K562 (cell line): ENCODE measurements around the gene NEDD8. TPM values are rescaled to one million over a fixed set of nuclear protein-coding genes. Genes with fewer than 3 reads are reported as not detected.

Experiments used
- ARID4B ChIP-seq: sonication (generic); formaldehyde crosslinking; IDR thresholded peaks from 2 replicates; pipeline ENCODE4 v1.8.0; 2022; ENCODE audit warnings: mild to moderate bottlenecking, missing genetic modification reagents
- CXXC5 ChIP-seq: fragments of 250-450 bp; sonication (Bioruptor Pico); IDR thresholded peaks from 2 replicates; pipeline ENCODE4 v1.8.0; 2022; ENCODE audit warnings: inconsistent platforms, mild to moderate bottlenecking, moderate library complexity
- HMG20A ChIP-seq: fragments of 450-650 bp; formaldehyde crosslinking; conservative IDR thresholded peaks from 2 replicates; pipeline ENCODE4 v1.4.0; 2020; ENCODE audit warnings: mild to moderate bottlenecking, mixed read lengths
- HMG20B ChIP-seq: fragments of 250-450 bp; sonication (Bioruptor Pico); IDR thresholded peaks from 2 replicates; pipeline ENCODE4 v1.5.0; 2021; ENCODE audit warnings: mild to moderate bottlenecking
- IRF1 ChIP-seq: sonication (generic); formaldehyde crosslinking; IDR thresholded peaks from 2 replicates; pipeline ENCODE4 v1.8.0; 2022; ENCODE audit warnings: missing genetic modification reagents, mild to moderate bottlenecking, borderline replicate concordance
- JUNB ChIP-seq: fragments of 450-650 bp; formaldehyde crosslinking; conservative IDR thresholded peaks from 2 replicates; pipeline ENCODE4 v1.4.0; 2020; ENCODE audit warnings: mild to moderate bottlenecking
- NFRKB ChIP-seq: fragments of 450-650 bp; IDR thresholded peaks from 2 replicates; pipeline ENCODE4 v1.6.1; 2016; ENCODE audit warnings: low read depth
- NRF1 ChIP-seq, 2 experiments: fragments of 450-650 bp; IDR thresholded peaks in 1 of 2; conservative IDR thresholded peaks in 1 of 2; 2 replicates each; pipeline ENCODE4 v1.6.1; 2014; ENCODE audit warnings: mild to moderate bottlenecking in 2 of 2
- RFX1 ChIP-seq: fragments of 450-650 bp; IDR thresholded peaks from 2 replicates; pipeline ENCODE4 v1.6.1; 2016; ENCODE audit warnings: mild to moderate bottlenecking, moderate library complexity
- SNAPC5 ChIP-seq: fragments of 250-450 bp; sonication (Bioruptor Pico); IDR thresholded peaks from 2 replicates; pipeline ENCODE4 v1.8.0; 2021; ENCODE audit warnings: moderate library complexity, mild to moderate bottlenecking, inconsistent platforms
- ZNF146 ChIP-seq: IDR thresholded peaks from one replicate; pipeline ENCODE4 v1.6.1; 2018; ENCODE audit warnings: missing compliant biosample characterization; ENCODE audit not compliant: unreplicated experiment
- ZNF232 ChIP-seq: sonication (generic); formaldehyde crosslinking; IDR thresholded peaks from 2 replicates; pipeline ENCODE4 v1.8.0; 2022; ENCODE audit warnings: mild to moderate bottlenecking, missing genetic modification reagents
- ZNF24 ChIP-seq: fragments of 450-650 bp; IDR thresholded peaks from 2 replicates; pipeline ENCODE4 v1.6.1; 2016
- ZNF444 ChIP-seq: fragments of 250-450 bp; sonication (Bioruptor Pico); IDR thresholded peaks from 2 replicates; pipeline ENCODE4 v1.4.0; 2020; ENCODE audit warnings: mild to moderate bottlenecking, moderate library complexity
- polyA plus RNA-seq, 8 experiments: library from polyadenylated mRNA; depleted of rRNA in 4 of 8; stranded (reverse) in 5 of 8; unstranded in 3 of 8; fragments of >200 nt; fragmentation: Nextera tagmentation in 2 of 8; fragmentation: Illumina TruSeq in 1 of 8; extraction: Ambion mirVana in 2 of 8; extraction: Trizol in 1 of 8; gene quantifications; 2 replicates each; pipeline versions ENCODE4 v1.2.1 to v1.2.3, GENCODE V29; 2011 to 2014; ENCODE audit warnings: inconsistent platforms in 1 of 8, missing spikeins in 1 of 8
- total RNA-seq, 7 experiments: library from RNA; depleted of rRNA in 6 of 7; stranded (reverse); fragments of >200 nt in 6 of 7; fragmentation: Illumina TruSeq in 2 of 7; extraction: Trizol in 2 of 7; gene quantifications; 2 replicates each; pipeline versions ENCODE4 v1.2.1 to v1.2.3, GENCODE V29; 2011 to 2021; ENCODE audit warnings: low replicate concordance in 1 of 7
- TF ChIP-seq, protein P1 (sequence below), 2 experiments: fragments of 450-650 bp; IDR thresholded peaks; 2 replicates each; pipeline ENCODE4 v1.6.1; 2016; ENCODE audit warnings: mild to moderate bottlenecking in 2 of 2, borderline replicate concordance in 1 of 2, low read depth in 1 of 2, moderate library complexity in 1 of 2

The NEDD8 gene
- total and polyA plus RNA-seq, 9 of the 15 experiments (the other 6 are each of a cell fraction or from before 2014, with no cell fraction given), result 142 to 691 (median 260) TPM

GRCh38 chr14:24271134-24271833, 39.1 kb upstream of the NEDD8 start, which contains the start of gene RABGGTA (continued):
- no peak for TF ChIP-seq HMG20A
- TF ChIP-seq ARID4B (CRISPR knock-in tag), result peak; percentile 20; the same call in 1 of the 2 replicates
- TF ChIP-seq CXXC5, result peak; percentile 97
- no peak for TF ChIP-seq IRF1
- 0 out of 2 replicates have a peak, but pooled peaks have one; percentile 20 for TF ChIP-seq ZNF24
- TF ChIP-seq, protein P1, sequence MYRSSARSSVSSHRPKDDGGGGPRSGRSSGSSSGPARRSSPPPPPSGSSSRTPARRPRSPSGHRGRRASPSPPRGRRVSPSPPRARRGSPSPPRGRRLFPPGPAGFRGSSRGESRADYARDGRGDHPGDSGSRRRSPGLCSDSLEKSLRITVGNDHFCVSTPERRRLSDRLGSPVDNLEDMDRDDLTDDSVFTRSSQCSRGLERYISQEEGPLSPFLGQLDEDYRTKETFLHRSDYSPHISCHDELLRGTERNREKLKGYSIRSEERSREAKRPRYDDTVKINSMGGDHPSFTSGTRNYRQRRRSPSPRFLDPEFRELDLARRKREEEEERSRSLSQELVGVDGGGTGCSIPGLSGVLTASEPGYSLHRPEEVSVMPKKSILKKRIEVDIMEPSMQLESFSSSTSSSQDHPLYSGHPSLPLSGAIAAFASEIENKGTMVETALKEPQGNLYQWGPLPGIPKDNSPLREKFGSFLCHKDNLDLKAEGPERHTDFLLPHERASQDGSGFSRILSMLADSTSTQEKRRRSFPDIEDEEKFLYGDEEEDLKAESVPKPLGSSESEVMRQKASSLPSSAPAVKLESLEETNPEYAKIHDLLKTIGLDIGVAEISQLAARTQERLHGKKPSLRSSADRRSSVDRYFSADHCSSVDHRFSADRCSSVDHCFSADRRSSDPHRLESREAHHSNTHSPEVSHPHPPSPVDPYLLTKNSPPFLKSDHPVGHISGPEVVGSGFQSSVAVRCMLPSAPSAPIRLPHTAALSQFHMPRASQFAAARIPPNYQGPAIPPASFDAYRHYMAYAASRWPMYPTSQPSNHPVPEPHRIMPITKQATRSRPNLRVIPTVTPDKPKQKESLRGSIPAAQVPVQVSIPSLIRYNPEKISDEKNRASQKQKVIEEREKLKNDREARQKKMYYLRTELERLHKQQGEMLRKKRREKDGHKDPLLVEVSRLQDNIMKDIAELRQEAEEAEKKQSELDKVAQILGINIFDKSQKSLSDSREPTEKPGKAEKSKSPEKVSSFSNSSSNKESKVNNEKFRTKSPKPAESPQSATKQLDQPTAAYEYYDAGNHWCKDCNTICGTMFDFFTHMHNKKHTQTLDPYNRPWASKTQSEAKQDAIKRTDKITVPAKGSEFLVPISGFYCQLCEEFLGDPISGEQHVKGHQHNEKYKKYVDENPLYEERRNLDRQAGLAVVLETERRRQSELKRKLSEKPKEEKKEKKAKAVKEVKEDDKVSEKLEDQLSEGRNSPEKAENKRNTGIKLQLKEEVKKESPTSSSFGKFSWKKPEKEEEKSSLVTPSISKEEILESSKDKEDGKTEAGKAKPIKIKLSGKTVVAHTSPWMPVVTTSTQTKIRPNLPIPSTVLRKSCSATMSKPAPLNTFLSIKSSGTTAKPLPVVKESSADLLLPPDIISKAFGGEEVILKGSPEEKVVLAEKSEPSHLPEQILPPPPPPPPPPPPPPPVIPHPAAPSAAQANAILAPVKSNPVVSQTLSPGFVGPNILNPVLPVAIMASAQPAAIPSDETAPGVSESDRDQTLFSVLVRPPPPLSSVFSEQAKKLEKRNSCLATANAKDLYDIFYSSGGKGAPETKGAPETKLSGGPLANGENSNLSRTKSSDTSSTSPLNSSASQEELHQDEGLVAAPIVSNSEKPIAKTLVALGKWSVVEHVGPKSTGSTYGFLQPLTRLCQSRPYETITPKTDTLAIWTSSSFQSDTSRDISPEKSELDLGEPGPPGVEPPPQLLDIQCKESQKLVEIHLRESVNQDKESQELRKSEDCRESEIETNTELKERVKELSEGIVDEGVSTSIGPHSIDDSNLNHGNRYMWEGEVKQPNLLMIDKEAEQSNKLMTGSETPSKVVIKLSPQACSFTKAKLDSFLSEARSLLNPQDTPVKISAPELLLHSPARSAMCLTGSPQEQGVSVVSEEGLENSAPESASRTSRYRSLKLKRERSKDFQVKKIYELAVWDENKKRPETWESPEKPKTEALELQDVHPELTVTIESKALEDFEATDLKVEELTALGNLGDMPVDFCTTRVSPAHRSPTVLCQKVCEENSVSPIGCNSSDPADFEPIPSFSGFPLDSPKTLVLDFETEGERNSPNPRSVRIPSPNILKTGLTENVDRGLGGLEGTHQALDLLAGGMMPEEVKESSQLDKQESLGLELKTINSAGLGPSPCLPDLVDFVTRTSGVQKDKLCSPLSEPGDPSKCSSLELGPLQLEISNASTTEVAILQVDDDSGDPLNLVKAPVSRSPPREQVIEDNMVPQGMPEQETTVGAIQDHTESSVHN (IDR thresholded peaks at IDR 0.05; ENCODE audit: borderline replicate concordance in 1 of 2, low read depth in 1 of 2), result no peak
- no peak for TF ChIP-seq NFRKB
- TF ChIP-seq ZNF232 (CRISPR knock-in tag), result no peak
- TF ChIP-seq NRF1 (conservative IDR thresholded peaks at IDR 0.05 in 1 of 2, IDR thresholded peaks at IDR 0.05 in 1 of 2), result peak; percentile 95 to 96
- TF ChIP-seq RFX1, result no peak
- no peak for TF ChIP-seq HMG20B
- TF ChIP-seq ZNF146, result no peak
- no peak for TF ChIP-seq ZNF444 (CRISPR knock-in tag)
- TF ChIP-seq SNAPC5 (CRISPR knock-in tag), result no peak
- no peak for TF ChIP-seq JUNB
